CD4-positive, alpha-beta T cell (primary cell): ENCODE measurements around the gene SPATS2L. TPM values are rescaled to one million over a fixed set of nuclear protein-coding genes. Genes with fewer than 3 reads are reported as not detected.

Source experiments
- ATAC-seq: fragments of 200-7000 bp; cut with Tn5 transposase; one replicate; pipeline ENCODE4 v1.10.0; 2022; ENCODE audit warnings: mild to moderate bottlenecking; ENCODE audit not compliant: poor library complexity
- CTCF ChIA-PET: fragments of 350-600 bp; sonication (Branson Sonifier 250); formaldehyde crosslinking; loops from one replicate; lab custom pipeline; 2021; ENCODE audit warnings: antibody characterized with exemption, inconsistent platforms; lab: Charles Lee
- POLR2A ChIA-PET: fragments of 350-600 bp; sonication (Branson Sonifier 250); formaldehyde crosslinking; loops from one replicate; lab custom pipeline; 2021; ENCODE audit warnings: antibody characterized with exemption, inconsistent platforms; lab: Charles Lee
- DNase-seq, 14 experiments: peaks; one replicate each; pipeline ENCODE4 v3.0.0-alpha.2; 2013 to 2020; ENCODE audit warnings: mixed read lengths in 2 of 14
- H3K27ac ChIP-seq, 2 donors: one replicate each; pipeline versions ENCODE4 v1.5.1 to v1.7.0; 2013; ENCODE audit warnings: low read length in 2 of 2, low read depth in 1 of 2, mild to moderate bottlenecking in 1 of 2
- H3K27me3 ChIP-seq, 2 experiments: 1 replicate in 1 of 2; 2 replicates in 1 of 2; pipeline versions ENCODE4 v1.6.1 to v1.7.0; 2013; ENCODE audit warnings: low read length in 2 of 2, control low read depth in 1 of 2, mild to moderate bottlenecking in 1 of 2, moderate library complexity in 1 of 2; ENCODE audit not compliant: insufficient read depth in 2 of 2, control insufficient read depth in 1 of 2
- H3K36me3 ChIP-seq: one replicate; pipeline ENCODE4 v1.6.1; 2013; ENCODE audit warnings: low read length, control low read depth; ENCODE audit not compliant: insufficient read depth
- H3K4me1 ChIP-seq: one replicate; pipeline ENCODE4 v1.6.1; 2013; ENCODE audit warnings: low read length, control low read depth; ENCODE audit not compliant: insufficient read depth
- H3K4me3 ChIP-seq: one replicate; pipeline ENCODE4 v1.5.1; 2013; ENCODE audit warnings: mild to moderate bottlenecking, low read length, moderate library complexity
- H3K9me3 ChIP-seq, 2 experiments: 1 replicate in 1 of 2; 2 replicates in 1 of 2; pipeline versions ENCODE4 v1.6.1 to v1.7.0; 2013; ENCODE audit warnings: low read length in 2 of 2, mild to moderate bottlenecking in 2 of 2, control low read depth in 1 of 2, moderate library complexity in 1 of 2; ENCODE audit not compliant: control insufficient read depth in 1 of 2, insufficient read depth in 1 of 2
- H3K27ac Mint-ChIP-seq: one replicate; pipeline ENCODE4 v1.8.0; 2020; ENCODE audit warnings: mixed read lengths
- H3K27me3 Mint-ChIP-seq: one replicate; pipeline ENCODE4 v1.8.0; 2021; ENCODE audit warnings: mixed read lengths
- H3K36me3 Mint-ChIP-seq: one replicate; pipeline ENCODE4 v1.8.0; 2021; ENCODE audit warnings: low read depth, mixed read lengths
- H3K4me1 Mint-ChIP-seq: one replicate; pipeline ENCODE4 v1.8.0; 2021; ENCODE audit warnings: low read depth, mixed read lengths
- H3K4me3 Mint-ChIP-seq: one replicate; pipeline ENCODE4 v1.8.0; 2020; ENCODE audit warnings: mild to moderate bottlenecking, mixed read lengths
- H3K9me3 Mint-ChIP-seq: one replicate; pipeline ENCODE4 v1.8.0; 2020; ENCODE audit warnings: mixed read lengths
- intact Hi-C, 2 experiments: fragments of 100-400 bp; cut with DNase I in 1 of 2; cut with micrococcal nuclease in 1 of 2; formaldehyde crosslinking; loops; one replicate each; pipeline versions ENCODE4 v1.15.1 to v1.9.0; 2023 to 2025; cut with DNase I, micrococcal nuclease
- total RNA-seq, 174 experiments: library from RNA in 2 of 174; stranded (reverse) in 2 of 174; gene quantifications; one replicate each; pipeline ENCODE4 v1.2.3 and lab custom pipeline; 2021 to 2026
- TF ChIP-seq, protein P1 (sequence below): fragments of 200-600 bp; IDR thresholded peaks from one replicate; pipeline ENCODE4 v1.8.0; 2022; ENCODE audit warnings: antibody characterized with exemption, mild to moderate bottlenecking

SPATS2L gene
- total RNA-seq, 2 experiments from 2014 or later = 4.0 to 4.4 TPM

DNA sequence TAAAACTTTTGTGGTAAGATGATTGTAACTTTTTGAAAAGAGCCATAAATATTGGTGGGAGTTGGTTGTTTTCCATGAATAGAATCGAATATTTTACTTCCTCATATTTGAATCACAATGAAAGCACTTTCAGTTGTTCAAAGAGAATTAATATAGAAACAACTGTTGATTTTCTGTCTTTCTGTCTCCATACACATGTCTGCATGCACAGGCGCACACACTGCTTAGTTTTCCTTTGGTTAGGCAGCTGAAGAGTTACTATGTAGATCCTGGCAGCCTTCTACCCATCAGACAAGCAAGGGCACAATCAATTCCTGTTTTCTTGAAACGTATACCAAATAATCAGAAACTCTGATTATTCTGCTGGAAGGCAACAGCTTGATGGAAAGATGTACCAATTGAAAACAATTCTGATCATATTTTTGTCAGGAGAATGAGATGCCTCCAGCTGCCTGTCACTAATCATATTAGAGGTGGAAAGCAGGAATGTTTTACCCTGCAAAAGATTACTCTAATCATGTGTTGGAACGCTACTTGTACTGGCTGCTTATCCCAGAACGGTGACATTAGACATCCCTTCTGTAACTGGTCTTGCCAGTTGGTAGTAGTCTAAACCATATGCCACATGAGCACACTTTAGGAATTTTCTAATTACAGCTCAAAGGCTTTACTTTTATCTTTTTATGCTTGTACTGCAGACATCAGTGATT, 24.0 kb downstream of the SPATS2L start:
- no peaks in the 10 kb centered on the region for H3K36me3 ChIP-seq
- intact Hi-C loops = no loop called here
- H3K27me3 ChIP-seq = no peaks in the 10 kb centered on the region
- TF ChIP-seq, protein P1, sequence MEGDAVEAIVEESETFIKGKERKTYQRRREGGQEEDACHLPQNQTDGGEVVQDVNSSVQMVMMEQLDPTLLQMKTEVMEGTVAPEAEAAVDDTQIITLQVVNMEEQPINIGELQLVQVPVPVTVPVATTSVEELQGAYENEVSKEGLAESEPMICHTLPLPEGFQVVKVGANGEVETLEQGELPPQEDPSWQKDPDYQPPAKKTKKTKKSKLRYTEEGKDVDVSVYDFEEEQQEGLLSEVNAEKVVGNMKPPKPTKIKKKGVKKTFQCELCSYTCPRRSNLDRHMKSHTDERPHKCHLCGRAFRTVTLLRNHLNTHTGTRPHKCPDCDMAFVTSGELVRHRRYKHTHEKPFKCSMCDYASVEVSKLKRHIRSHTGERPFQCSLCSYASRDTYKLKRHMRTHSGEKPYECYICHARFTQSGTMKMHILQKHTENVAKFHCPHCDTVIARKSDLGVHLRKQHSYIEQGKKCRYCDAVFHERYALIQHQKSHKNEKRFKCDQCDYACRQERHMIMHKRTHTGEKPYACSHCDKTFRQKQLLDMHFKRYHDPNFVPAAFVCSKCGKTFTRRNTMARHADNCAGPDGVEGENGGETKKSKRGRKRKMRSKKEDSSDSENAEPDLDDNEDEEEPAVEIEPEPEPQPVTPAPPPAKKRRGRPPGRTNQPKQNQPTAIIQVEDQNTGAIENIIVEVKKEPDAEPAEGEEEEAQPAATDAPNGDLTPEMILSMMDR = no peak
- no peak overlapping the region for H3K27ac Mint-ChIP-seq
- no peaks in the 10 kb centered on the region for H3K27me3 Mint-ChIP-seq
- H3K4me3 Mint-ChIP-seq = no peak overlapping the region
- H3K9me3 ChIP-seq = no peaks in the 10 kb centered on the region
- H3K4me1 Mint-ChIP-seq = no peaks in the 10 kb centered on the region
- no peak for DNase-seq
- no peaks in the 10 kb centered on the region for H3K9me3 Mint-ChIP-seq
- no peak overlapping the region for H3K4me3 ChIP-seq
- no peaks in the 10 kb centered on the region for H3K36me3 Mint-ChIP-seq
- ChIA-PET CTCF (no interaction called here), POLR2A (no interaction called here)
- no peak overlapping the region for H3K27ac ChIP-seq
- H3K4me1 ChIP-seq = no peaks in the 10 kb centered on the region
- ATAC-seq = no peak

DNA sequence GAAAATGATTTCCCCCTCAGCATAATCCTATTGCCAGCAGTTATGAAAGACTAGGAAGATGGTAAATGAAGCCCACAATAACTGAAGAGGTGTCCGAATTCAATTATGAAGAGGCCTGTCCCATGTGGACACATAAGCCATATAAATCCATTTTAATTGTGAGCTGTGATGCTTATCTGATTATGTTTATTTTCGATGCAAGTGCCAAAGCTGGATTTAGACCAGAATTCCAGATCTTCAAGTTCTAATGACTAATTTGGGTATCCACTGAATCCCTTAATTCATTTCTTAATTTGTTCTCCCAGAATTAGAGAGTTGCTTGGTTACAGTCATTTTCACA, 24.5 kb downstream of the SPATS2L start:
- no peak for DNase-seq
- Mint-ChIP-seq H3K27ac (no peak overlapping the region), H3K4me1 (no peaks in the 10 kb centered on the region), H3K4me3 (no peak overlapping the region), H3K9me3 (no peaks in the 10 kb centered on the region), H3K36me3 (no peaks in the 10 kb centered on the region), H3K27me3 (no peaks in the 10 kb centered on the region)
- Histone ChIP-seq H3K36me3 (no peaks in the 10 kb centered on the region), H3K27ac (no peak overlapping the region), H3K27me3 (no peaks in the 10 kb centered on the region), H3K4me3 (no peak overlapping the region), H3K4me1 (no peaks in the 10 kb centered on the region), H3K9me3 (no peaks in the 10 kb centered on the region)
- no peak for ATAC-seq
- intact Hi-C loops = no loop called here
- POLR2A ChIA-PET = no interaction called here
- CTCF ChIA-PET = no interaction called here
- TF ChIP-seq, protein P1 = no peak

- no peak overlapping the region for H3K4me3 Mint-ChIP-seq
- no peak overlapping the region for H3K4me3 ChIP-seq
- intact Hi-C loops = no loop called here
- no peaks in the 10 kb centered on the region for H3K27me3 ChIP-seq
- no peaks in the 10 kb centered on the region for H3K36me3 ChIP-seq
- H3K9me3 ChIP-seq = no peaks in the 10 kb centered on the region
- H3K27me3 Mint-ChIP-seq = no peaks in the 10 kb centered on the region
- CTCF ChIA-PET = no interaction called here
- no peaks in the 10 kb centered on the region for H3K9me3 Mint-ChIP-seq
- H3K27ac ChIP-seq = no peak overlapping the region
- POLR2A ChIA-PET = no interaction called here
- no peak overlapping the region for H3K27ac Mint-ChIP-seq
- no peaks in the 10 kb centered on the region for H3K36me3 Mint-ChIP-seq
- no peaks in the 10 kb centered on the region for H3K4me1 Mint-ChIP-seq
- TF ChIP-seq, protein P1 = no peak
- DNase-seq (no peak), ATAC-seq (no peak)
- no peaks in the 10 kb centered on the region for H3K4me1 ChIP-seq
Measured at GRCh38 chr2:200335657-200336056, 29.2 kb downstream of the SPATS2L start.
